GM18511 (cell line): Measurements from ENCODE around the gene RPS21.
"Not testable (repeated sequence)": the region's sequence is repeated elsewhere in the genome, so short reads cannot be mapped to it uniquely, and the experiment has no call there.

Source experiments
- ATAC-seq: cut with Tn5 transposase; IDR thresholded peaks from one replicate; pipeline ENCODE4 v1.9.1; 2021; ENCODE audit warnings: mild to moderate bottlenecking, moderate library complexity; ENCODE audit not compliant: unreplicated experiment

Gene RPS21

GRCh38 chr20:62363920-62364851 is 22.7 kb upstream of the RPS21 start:
- no peak for ATAC-seq

DNA sequence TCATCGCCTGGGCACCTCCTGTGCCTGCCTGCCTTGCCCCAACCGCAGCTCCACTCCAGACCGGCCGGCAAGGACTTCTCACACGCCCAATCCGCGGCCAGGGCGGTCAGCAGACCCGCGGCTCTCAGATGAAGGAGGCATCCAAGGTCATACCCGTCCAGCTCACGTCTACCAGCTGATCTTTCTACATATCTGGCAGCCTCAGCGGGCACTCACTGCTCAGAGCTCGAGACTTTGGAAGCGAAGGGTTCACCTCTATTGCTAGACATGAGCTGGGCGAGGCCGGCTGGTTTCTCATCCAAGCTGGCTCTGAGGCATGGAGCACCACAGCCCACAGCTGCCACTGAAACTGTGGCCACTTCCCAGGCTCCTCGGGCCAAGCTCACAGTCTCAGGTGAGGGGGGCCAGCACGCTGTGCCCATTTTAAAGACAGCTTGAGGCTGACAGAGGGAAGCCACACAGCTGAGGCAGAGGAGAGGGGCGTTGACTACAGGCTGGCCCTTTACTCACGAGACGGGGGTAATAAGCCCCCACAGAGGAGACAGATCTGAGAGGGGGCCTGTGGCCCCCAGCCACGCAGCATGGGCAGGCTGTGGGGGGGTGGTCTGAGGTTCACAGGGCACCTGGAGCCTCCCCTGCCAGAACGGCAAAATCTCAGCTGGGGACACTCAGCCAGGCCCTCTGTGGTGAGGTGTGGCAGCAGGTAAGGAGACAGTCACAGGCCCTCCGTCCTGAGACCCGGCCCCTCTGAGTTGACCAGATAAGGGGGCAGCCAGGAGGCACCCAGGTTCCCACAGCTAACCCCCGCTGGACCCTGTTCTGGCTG is 21.8 kb upstream of the RPS21 start:
- no peak for ATAC-seq

GRCh38 chr20:62365814-62366369 is 21.0 kb upstream of the RPS21 start:
- ATAC-seq, result no peak

DNA sequence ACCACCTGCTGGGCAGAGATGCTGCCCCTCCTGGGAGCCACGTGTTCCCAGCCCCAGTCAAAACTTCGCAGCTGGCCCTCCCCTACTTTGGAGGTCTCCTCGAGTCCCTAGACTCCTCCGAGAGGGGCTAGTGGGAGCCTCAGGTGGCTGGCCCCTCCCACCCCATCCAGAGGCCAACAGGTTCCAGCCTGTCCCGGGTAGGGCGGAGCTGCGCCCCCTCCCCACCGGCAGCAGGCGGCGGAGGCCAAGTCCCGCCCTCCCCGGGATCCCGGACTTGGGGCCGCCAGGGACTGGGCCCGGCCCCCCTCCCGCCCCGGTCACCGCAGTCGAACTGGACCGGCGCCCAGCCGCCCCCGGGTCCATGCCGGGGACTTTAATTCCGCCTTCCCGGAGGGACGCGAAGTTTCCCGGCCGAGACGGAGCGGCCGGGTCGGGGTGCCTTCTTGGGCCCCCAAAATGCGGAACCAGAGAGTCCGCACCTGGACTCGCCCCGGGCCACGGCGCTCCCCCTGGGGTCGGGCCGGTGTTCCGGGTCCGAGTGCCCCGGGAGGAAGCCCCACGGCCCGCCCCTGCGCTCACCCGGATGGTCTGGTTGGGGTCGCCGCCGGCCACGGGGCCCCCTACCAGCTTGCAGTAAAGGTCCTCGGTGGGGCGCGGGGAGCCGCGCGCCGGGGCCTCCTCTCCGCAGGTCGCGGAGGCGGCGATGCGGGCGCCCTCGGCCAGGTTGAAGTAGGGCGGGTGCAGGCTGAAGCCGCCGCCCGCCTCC is 20.4 kb upstream of the RPS21 start:
- no peak for ATAC-seq

GRCh38 chr20:62367136-62367632 is 19.7 kb upstream of the RPS21 start, which contains the start of gene LAMA5:
Gene LAMA5 (minus strand): TSS chr20:62367312. CDS start chr20:62367245, 67 bp downstream.
- ATAC-seq, result no peak

DNA sequence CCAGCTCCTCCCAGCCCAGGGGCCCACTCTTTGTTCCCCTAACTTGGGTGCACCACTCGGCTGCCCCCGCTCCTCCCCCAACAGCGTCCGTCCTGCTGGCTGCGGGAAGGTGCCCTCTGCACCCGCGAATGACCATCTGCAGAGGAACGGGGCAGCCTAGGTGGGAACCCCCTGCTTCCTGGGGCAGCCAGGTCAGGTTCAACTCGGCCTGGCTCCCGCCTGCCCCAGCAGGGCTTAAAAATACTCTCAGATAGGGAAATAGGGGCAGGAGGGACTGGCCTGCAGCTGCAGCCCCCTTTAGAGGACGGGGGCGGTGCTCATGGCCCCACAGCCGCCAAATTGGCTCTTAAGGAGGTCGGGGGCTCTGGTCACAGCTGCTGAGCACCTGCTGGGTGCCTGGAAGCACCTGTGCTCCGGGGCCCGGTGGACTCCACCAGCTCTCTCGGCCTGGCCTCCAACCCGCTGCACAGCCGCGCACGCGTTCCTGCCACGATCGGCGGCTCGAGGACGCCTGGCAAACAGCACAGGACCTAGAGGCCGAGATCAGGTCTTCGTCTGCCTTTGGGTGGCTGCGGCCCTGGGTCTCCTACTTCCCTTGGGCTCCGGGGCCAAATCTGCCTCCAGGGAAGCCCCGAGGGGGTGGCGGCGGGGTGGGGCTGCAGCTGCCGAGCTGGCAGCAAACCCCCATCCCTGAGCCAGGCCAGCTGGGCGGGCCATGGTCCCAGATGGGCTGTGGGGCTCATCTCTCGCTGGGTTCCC is 19.1 kb upstream of the RPS21 start:
- no peak for ATAC-seq

- no peak for ATAC-seq
Measured at GRCh38 chr20:62368392-62368975, 18.4 kb upstream of the RPS21 start.

- ATAC-seq, result no peak
Measured at GRCh38 chr20:62368976-62369814, 17.7 kb upstream of the RPS21 start.

DNA sequence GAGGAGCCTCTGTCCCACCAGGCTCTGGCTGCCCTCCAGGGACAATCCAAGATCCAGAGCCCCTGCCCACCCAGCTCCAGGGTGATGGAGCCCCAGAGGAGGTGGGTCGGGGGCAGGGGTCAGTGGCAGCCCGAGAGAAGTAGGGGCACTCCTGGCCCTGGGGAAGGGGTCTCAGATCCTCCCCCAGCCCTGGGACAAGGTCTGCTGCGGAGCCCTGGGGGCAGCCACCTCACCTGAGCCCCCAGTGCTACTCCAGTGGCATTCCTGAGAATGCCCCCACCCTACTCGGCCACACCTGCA is 17.1 kb upstream of the RPS21 start:
- ATAC-seq, result no peak

GRCh38 chr20:62370115-62370806 is 16.6 kb upstream of the RPS21 start:
- ATAC-seq, result no peak

DNA sequence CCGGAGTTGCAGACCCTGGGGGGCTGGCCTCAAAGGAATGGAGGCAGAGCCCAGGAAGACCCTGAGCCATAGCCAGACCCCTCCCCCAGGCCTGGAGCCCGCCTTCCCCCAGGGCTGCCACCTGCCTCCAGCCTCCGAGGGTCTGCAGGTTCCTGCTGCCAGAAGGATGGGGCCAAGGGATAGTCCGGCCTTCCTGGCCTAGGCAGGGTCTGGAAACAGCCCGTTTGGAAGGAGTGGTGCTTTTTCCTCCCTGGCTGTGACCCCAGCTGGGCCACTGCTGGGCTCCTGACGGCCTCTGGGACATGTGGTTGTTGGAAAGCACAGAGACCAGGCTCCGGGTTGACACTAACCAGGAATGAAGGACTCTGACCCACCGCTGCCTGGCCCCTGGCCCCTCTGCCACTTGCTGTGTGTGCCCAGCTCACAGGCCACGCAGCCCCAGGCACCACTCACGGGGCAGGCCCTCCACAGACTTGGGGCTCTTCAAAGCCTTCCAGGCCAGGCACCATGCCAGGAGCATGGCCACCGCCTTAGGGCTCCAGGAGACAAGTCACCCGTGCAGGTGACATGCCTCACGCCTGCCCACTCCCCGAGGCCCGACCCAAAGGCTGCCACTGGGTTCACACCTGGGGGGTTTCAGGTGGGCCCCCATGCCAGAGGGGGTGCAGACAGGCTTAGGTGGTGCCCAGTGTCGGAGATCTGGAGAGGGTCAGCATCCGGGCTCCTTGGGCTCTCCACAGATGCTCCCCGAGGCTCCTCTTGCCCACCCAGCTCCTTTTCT is 15.9 kb upstream of the RPS21 start:
- ATAC-seq, result no peak

- no peak for ATAC-seq
Measured at GRCh38 chr20:62371588-62372041, 15.3 kb upstream of the RPS21 start.

GRCh38 chr20:62372042-62372993 is 14.6 kb upstream of the RPS21 start:
- ATAC-seq, result no peak

- ATAC-seq, result not testable (repeated sequence)
Measured at GRCh38 chr20:62373631-62374179, 13.2 kb upstream of the RPS21 start.

DNA sequence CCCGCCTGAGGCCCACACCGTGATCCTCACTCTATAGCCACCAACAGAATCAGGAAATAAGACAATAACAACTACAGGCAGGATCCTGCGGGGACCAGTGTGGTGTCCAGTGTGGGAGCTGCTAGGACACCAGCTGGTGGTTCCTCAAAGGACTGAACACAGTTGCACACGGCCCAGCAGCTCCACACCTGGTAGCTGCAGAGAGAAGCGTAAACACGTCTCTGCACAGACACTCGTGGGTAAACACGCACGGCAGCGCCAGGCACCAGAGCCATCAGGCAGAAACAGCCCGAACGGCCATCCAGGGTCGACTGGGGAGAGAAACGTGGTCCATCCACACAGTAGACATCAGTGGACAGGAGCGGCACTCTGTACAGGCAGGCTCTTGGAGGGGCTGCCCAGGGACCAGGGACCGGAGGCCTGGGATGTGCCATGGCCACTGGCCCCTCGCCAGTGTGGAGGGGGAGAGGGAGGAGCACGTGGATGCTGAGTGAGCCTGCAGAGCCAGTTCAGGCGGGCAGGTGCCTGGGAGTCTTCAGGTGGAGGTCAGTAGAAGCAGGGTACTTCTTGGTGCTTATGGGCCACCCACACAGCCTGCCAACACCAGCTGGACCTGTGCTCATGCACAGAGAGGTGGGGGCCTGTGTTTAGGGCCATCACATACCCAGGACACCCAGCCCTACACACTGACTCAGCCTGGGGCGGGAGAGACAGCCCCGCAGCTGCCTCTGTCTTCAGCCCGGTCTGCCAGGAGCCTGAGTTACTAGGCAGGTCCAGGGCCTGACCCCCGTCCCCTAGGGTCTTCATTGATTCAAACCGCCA is 12.4 kb upstream of the RPS21 start:
- ATAC-seq, result no peak
